AG08396 (cell line): ENCODE data around the gene TMEM14A.
"Not testable (repeated sequence)": the region's sequence is repeated elsewhere in the genome, so short reads cannot be mapped to it uniquely, and the experiment has no call there.

Source experiments
- DNase-seq: peaks from one replicate; pipeline ENCODE4 v3.0.0; 2012; ENCODE audit warnings: low spot score, mixed read lengths

TMEM14A gene

DNA sequence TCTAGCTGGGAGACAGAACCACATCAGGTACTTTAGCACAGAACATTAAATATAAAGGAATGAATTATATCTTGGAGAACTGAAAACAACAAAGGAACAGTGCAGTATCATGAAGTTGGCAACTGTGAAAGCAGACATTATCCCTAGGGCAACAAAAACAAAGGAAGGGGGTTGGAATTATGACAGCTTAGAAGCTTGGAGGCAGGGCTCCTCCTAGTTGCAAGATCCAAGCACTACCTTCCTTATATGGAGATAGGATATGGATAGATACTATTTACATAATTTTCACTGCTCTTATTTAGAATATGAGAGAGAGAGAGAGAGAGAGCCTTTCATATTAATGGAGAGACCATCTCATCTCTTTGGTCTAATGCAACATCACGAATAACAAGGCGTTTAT lies 27.0 kb downstream of the TMEM14A start:
- DNase-seq, result no peak

DNA sequence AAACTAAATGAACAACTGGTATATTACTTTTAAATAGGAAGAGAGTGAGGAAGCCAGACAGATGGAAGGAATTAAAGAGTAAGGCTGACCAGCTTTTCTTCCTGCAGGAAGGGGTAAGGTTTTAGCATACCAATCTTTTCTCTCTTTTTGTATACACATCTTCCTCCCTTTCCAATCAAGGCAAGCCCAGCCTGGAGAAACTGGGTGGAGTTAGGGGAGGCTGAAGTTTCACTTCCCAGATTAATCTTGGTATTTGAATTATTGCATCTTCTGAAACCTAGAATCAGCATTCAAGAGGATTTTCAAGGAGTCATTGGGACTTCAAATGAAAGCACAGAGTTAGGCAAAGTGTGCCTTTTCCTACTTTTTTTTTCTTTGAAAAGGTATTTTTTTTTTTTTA lies 33.1 kb downstream of the TMEM14A start:
- no peak for DNase-seq

DNA sequence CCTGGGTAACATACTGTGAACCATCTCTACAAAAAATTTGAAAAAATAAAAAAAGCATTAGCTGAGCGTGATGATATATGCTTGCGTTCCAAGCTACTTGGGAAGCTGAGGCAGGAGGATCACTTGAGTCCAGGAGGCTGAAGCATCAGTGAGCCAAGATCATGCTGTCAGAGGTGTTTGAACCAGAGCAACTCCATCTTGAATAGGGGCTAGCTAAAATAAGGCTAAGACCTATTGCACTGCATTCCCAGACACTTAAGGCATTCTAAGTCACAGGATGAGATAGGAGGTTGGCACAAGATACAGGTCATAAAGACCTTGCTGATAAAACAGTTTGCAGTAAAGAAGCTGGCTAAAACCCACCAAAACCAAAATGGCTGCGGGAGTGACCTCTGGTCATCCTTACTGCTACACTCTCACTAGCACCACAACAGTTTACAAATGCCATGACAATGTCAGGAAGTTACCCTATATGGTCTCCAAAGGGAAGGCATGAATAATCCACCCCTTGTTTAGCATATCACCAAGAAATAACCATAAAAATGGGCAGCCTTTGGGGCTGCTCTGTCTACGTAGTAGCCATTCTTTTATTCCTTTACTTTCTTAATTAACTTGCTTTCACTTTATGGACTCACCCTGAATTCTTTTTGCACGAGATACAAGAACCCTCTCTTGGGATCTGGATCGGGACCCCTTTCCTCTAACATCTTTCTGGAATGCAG lies 34.0 kb downstream of the TMEM14A start:
- DNase-seq, result not testable (repeated sequence)

DNA sequence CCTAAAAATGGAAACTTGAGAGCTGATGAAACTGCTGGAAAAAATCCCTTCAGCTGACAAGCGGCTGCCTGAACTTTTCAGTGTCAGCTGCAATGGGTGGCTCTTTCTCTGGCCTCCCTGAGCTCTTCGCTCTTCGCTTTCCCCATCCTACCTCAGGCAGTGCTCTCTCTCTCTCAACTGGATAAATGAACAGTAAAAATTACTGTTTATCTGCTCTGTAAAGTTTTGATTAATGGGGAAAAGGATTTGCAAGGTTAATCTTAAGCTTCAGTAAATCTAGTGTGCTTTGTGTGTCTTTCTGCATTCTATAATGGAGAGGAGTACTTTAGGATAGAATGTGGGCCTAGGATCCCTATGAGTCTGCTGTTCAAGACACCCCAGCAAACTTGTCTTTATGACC lies 35.1 kb downstream of the TMEM14A start:
- no peak for DNase-seq

DNA sequence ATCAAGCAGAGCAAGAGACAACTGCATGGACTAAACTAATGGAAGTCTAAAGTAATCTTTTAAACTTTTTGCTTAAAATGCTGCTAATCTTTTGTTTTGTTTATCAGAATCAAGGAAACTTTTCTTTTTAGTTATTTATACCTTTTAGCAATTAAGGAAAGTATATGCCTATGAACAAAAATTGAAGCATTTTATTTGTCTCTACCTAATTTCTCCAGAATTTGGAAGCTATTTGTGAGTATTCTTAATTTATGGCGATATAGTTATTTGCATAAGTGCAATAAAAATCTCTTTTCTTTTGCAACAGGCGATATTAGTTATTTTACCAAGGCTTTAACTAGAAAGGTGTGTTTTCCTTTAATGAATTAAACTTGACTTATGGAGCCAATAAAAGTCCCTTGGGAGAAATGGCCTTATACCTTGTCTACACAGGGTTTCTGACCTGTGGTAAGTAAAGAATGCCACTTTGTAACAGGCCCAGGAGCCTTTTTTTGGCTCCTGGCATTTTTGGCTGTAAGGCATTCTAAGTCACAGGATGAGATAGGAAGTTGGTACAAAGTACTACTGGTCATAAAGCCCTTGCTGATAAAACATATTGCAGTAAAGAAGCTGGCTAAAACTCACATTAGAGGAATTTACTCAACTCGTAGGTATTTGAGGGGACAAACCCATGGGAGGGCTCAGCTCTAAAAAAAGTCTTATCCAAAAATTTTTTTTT lies 37.2 kb downstream of the TMEM14A start:
- no peak for DNase-seq

DNA sequence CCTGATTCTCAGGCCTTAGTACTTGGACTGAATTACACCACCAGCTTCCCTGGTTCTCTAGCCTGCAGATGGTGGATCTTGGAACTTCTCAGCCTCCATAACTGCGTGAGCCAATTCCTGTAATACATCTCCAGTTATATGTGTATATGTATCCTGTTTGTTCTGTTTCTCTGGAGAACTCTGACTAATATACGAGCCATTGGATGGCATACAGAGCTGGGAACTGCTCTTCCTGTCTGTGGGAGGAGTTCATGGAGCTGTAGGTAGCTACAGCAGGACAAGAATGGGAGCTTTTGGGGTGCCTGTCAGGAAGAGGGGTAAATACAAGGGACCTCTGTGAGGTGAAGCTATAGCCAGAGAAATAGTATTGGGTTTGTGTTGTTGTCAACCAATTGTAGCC lies 41.2 kb downstream of the TMEM14A start:
- no peak for DNase-seq

DNA sequence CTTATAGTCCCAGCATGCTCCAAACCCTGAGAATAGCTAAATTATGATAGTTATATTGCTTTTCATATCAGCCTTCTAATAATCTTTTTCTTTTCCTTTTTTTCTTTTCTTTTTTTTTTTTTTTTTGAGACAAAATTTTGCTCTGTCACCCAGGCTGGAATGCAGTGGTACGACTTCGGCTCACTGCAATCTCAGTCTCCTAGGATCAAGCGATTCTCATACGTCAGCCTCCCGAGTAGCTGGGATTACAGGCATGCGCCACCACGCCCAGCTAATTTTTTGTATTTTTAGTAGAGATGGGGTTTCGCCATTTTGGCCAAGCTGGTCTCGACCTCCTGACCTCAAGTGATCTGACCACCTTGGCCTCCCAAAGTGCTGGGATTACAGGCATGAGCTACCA lies 43.8 kb downstream of the TMEM14A start:
- DNase-seq, result not testable (repeated sequence)

DNA sequence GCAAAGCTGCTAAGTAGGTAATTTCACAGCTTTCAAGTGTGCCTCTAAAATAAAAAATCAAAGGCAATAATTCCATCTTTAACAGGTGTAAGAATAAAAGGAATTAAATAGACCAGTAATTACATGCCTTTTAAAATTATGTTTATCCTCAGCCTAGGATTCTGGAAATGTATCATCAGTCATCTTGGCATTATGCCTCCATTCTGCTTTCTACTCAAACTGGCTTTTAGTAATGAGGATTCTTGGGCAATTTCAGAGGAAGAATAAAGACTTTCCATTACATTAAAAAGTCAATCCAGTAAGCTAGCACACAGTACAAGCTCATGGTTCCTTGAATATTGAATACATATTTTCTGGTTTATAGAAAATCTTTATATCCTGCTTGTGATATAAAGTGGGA lies 47.6 kb downstream of the TMEM14A start:
- no peak for DNase-seq

DNA sequence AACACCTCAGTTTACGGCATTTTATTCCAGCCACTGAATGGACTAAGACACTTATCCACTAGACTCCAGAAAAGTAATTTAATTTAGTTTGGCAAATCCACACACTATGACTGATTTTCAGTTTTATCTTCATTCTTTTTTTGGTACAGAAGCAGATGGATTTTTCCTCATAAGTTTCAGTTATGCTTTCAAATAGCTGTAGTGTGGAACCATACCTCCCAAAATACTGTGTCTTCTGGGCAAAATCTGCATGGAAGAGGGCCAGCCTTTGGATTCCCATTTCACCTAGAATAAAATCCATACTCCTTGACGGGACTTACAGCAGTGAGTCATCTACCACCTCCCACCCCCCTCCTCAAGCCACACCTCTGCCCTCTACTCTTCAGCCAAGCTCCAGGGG lies 49.4 kb downstream of the TMEM14A start:
- DNase-seq, result no peak

DNA sequence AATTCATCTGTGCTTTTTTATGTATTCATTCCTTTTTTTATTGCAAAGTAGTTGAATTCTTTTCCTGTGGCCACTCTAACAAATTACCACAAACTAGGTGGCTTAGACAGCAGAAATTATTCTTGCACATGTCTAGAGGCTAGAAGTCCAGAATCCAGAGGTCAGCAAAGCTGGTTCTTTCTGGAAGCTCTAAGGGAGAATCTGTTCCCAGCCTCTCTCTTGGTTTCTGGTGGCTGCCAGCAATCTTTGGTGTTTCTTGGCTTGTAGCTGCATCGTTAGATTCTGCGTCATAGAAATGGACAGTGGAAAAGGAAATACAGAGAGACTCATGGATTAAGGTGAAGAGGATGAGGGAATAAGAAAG lies 53.1 kb downstream of the TMEM14A start:
- DNase-seq, result peak; percentile 35

DNA sequence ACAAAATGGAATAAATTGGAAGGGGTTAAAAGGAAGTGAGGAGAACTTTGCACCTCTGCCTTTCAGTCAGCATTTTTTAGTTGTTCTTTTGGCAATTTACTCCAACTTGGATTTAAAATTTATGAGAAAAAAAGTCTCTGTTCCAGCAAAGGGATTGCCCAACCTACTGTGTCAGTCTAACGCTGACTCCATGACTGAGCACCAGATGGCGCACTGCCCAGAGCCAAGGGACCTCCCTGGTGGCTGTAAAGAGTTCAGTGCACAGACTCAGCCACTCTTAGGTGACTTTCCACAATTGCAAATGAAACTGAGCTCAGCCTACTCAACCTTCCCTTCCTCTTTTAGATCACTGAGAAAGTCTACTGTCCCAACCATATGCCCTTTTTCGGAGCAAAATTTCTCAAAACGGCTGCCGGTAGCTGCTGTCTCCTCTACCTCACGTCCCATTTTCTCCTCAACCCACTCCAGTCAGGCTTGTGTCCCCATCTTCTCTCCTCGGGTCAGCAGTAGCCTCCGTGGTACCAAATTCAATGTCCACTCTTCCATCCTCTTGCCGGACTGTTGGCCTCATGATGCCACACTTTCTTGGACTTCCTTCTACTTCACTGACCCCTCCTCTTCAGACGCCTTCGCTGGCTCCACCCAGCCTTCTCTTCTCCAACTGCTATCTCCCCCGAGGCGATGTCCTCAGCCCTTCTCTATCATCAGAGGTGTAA lies 53.7 kb downstream of the TMEM14A start:
- peak; percentile 71 for DNase-seq

DNA sequence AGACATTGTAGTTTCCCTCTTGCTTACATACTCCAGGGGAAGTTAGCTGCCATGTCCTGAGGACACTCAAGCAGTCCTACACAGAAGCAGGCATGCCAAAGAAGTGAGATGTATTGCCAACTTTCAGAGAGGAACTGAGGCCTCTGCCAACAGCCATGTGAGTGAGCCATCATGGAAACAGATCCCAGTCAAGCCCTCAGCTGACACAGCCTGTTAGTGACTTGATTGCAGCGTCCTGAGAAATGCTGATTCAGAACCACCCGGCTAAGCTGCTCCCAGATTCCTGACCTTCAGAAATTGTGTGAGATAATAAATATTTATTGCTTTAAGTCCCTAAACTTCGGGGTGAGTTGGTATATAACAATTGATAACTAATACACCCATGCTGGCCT lies 54.2 kb downstream of the TMEM14A start:
- DNase-seq, result no peak

DNA sequence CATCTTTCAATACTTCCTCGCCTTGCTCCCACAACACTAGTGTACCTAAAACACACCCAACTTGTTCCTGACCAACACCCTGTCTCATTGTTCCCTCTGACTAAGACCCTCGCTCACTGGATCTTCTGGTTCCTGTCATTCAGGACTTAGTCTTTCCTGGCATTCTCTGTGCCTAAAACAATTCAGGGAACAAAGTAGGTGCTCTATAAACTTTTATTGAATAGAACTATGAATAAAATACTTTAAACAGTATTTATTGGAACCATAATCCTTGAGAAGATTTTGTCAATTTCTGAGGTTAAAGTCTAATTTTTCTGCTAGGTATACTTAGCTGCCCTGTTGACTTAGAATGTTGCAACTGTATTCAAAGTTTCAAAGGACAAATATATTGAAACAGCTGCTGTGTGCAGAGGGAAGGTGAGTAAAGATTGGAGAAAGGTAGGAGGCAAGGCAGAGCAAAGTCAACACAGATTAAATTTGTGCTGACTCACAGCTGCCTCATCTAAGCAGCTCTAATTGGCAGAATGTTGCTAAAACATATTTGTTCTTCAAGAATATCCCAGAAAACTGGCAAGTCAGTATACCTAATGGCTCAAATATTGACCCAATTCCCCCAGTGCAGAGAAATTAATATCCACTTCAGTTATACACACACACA lies 54.8 kb downstream of the TMEM14A start:
- no peak for DNase-seq

DNA sequence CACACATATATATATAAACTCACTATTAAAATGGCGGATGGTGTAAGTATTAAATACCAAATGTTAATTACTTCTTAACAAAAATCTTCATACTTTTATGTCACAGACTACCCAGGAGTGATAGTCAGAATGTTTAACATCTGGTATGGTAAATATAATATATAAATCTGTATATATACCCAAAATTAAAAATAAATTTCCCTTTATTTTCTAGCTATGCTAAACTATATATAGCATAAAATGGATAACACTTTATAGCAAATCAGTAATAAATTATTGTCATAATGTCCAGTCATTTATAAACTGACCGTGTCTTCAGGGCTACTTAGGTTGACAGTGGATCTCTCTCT lies 55.3 kb downstream of the TMEM14A start:
- no peak for DNase-seq

DNA sequence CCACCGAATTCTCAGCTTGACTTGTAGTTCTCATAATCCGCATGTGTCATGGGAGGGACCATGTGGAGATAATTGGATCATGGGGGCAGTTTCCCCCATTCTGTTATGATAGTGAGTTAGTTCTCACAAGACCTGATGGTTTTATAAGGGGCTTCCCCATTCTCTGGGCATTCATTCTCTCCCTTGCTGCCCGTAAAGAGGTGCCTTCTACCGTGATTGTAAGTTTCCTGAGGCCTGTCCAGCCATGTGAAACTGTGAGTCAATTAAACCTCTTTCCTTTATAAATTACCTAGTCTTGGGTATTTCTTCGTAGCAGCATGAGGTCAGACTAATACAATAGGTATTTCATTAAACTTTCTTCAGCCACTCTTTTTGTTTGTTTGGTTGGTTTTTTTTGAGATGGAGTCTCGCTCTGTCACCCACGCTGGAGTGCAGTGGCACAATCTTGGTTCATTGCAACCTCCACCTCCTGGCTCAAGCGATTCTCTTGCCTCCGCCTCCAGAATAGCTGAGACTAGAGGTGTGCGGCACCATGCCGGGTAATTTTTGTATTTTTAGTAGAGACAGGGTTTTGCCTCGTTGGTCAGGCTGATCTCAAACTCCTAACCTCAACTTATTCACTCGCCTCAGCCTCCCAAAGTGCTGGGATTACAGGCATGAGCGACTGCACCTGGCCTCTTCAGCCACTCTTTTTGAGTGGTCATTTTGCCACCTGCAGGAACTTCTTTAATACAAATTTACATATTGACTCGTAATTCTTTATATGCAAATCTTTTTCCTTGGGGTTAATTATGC lies 56.0 kb downstream of the TMEM14A start:
- no peak for DNase-seq

DNA sequence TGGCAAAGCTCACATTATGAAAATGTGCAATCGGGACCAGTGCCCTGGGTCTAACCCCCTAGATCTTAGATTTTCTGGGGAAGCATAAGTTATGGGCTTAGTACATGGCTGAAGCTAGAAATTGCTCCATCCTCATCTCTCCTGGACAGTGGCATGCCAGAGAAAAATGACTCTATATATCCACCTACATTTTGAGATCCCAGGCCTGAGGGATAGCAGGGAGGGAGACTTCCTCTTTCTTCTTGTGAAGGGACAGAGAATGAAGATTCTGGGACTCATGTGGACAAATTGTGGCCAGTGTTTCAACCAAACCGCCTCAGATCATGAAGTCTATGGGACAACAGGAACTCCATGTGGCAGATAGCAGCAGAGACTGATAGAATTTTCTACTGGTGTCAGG lies 57.0 kb downstream of the TMEM14A start:
- DNase-seq, result no peak

DNA sequence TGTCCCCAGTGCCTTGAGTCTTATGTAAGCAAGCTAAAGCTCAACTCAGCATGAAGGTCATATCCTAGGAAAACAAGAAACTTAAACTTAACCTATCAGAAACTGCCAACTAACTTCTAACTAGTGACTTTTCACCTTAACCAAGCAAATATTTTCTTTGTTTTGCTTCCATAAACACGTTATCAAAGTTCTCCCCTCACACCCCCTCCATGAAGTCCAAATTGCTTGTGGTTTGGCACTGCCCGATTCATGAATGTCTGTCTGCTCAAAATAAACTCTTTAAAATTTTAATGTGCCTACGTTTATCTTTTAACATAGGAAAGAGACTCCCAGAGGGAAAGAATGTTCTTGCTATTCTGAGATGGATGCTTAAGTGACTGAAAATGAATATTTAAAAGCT lies 57.5 kb downstream of the TMEM14A start:
- no peak for DNase-seq

DNA sequence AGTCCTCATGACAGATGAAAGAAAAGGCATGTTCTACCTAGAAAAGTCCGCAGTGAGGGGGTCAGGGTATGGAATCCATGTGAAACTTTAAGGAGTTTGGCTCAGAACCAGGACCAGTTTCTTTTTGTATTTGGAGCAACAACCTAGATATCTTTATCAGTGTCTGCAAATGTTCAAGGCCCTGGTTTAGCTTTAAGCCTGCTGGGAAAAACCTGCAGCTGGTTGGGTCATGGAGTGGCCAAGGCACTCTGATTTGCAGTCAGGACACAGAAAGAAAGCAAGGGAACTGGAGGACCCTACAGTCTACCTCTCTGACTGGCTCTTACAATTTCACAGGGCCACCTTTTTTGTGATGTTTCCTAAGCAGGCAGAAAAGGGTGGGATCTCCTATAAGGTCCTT lies 58.7 kb downstream of the TMEM14A start:
- no peak for DNase-seq

DNA sequence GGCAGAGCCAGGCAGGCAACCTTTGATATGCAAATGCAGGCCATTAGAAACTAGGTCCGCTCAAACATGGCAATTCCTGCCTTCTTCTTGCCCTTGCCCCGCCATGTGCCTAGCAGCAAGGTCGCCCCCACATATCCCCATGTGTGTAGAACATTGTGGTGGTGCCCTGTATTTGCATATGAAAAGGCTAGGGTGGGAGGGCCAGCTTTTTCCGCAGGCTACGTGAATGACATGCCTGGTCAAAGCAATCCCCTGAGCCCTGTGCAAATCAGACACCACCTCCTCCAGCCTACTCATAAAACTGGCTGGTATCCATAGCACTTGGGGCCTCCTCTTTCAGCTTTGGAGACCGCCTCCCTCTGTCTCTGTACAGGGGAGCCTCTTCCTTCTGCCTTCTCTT lies 60.8 kb downstream of the TMEM14A start:
- DNase-seq, result no peak

DNA sequence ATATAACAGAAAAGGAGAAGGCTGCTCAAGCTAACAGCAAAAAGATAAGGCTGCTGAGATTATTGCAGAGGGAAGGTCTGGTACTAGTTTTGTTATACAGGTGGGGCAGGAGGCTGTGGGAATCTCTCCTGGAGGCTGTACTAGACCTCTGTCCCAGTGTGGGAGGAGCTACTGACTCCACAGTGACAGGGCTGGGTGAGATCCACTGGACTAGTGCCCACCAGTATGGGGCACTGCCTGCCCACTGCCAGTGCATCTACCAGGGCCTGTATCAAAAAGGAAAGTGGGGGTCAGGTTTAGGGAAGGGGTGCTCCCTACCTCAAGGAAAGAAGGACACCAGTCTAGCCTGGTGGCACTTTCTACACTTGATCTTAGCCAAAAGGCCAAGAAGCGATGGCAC lies 62.3 kb downstream of the TMEM14A start:
- no peak for DNase-seq

DNA sequence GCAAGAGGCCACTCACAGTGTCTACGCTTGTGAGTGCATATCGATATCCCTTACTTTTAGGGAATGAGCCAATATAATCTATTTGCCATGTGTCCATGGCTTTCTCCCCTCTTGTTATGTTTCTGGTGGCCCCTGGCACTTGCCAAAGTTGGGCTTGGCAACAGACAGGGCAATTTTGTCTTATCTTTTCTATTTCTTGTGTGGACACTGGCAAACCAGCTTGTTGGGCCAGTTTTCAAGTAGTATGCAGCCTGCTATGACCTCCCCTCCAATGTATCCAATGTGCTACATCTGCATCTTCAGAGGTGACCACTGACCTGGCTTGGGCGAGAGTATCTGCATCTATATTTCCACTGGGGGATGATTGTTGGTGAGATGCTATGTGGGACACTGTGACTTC lies 63.2 kb downstream of the TMEM14A start:
- no peak for DNase-seq

DNA sequence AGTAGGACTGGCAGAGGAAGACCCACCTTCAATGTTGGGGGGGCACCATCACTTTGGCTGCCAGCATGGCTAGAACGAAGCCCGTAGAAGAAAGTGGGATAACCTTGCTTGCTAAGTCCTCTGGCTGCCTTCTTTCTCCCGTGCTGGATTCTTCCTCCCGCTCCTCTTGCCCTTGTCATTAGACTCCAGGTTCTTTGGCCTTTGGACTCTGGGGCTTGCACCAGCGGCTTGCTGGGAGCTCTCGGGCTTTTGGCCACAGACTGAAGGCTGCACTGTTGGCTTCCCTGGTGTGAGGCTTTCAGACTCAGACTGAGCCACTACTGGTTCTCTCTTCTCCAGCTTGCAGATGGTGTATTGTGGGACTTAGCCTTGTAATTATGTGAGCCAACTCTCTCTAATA lies 64.2 kb downstream of the TMEM14A start:
- no peak for DNase-seq
